Stimulated activated CD8-positive, alpha-beta memory T cell treated with anti-CD3 and anti-CD28 coated beads, Interleukin-4, amount 100 ng/mL, for 24 hours (primary cell): Measurements from ENCODE around the gene OSTF1.
A peak's percentile ranks its signal among the peaks of the same experiment; 100 is the strongest.

Experiments
- DNase-seq: peaks from one replicate; pipeline ENCODE4 v3.0.0-alpha.2; 2020; ENCODE audit warnings: low read depth

OSTF1 gene, protein sequence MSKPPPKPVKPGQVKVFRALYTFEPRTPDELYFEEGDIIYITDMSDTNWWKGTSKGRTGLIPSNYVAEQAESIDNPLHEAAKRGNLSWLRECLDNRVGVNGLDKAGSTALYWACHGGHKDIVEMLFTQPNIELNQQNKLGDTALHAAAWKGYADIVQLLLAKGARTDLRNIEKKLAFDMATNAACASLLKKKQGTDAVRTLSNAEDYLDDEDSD

DNA sequence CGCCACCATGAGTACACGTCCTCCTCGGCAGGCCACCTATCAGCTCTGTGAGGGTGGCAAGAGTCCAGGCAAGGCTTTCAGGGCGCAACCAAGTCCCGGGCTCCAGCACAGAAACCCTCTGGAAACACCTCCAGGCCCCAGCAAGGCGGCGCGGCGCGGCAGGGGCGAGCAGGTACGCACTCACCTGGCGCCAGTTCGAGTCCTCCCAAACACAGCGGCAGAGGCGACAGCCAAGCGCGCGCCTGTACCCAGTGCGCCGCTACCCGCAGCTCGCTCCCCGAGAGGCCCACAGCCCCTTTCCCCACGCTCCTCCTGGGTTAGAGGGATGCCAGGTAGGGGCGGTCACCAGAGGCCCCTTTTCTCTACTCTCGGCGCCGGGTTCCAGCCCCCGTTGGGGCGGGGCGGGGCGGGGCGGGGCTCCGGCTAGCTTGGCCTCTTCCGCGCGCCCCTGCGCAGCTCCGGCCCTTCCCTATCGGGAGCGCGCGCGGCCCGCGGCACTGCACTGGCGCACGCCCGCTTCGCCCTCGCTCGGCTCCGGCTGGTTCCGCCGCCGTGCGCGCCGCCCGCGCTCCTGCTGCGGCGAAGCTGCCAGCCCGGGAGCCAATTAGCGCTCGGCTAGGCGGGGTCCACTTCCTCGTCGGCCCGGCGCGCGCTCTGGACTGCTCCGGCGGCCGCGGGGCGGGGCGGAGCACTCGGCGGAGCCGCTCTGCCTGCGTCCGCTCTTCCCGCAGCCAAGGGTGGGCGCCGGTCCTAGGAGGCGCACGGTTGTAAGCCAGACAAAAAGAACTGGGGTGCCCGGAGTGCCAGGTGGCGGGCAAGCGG, at the start of gene OSTF1, which contains the start of gene NMRK1:
OSTF1 (plus strand) TSS at position 691 of the 822 bp plus-strand sequence. CDS start 179 bp downstream, outside the sequence.
NMRK1 (minus strand) TSS at position 332 of the 822 bp plus-strand sequence. CDS start 5,040 bp downstream, outside the sequence.
- DNase-seq: peak; percentile 88

DNA sequence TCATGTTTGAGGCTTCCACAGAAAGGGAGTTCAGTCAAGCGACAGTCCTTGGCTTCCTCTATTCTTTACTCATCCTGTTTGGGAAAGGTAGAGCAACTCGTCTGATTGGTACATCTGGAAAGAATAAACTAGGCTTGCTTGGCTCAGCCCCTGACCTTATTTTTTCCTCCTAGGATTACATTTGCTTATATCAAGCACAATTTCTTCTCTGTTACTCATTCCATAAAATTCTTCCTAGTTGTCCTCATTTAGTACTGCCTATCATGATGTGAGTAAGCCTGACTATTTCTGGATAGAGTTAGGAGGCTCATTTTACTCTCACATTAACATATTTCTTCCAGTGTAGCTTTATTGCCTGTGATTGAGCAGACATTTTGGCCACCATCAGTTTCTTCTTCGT, 49.3 kb upstream of the OSTF1 start:
- DNase-seq: no peak

DNA sequence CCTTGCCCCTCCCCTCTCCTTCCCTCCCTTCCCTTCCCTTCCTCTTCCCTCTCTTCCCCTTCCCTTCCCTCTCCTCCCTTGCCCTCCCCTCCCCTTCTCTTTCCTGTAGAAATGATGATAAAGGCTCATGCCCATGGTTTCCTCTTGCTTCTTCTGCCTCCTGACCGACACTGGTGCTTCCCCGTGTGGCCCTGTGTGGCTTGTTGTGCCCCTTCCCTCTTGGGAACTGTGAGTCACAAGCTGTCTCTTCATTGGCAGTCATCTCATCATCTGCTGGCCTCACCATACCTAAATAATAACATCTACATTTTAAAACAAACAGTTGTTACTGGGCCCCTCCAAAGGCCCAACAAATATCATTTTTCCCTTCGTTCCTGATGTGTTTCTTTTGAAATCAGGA, 48.5 kb upstream of the OSTF1 start:
- DNase-seq: no peak

- no peak for DNase-seq
These were observed 47.3 kb upstream of the OSTF1 start for GRCh38 chr9:75041041-75041440.

GRCh38 chr9:75046725-75047345, 41.5 kb upstream of the OSTF1 start:
- DNase-seq: no peak

DNA sequence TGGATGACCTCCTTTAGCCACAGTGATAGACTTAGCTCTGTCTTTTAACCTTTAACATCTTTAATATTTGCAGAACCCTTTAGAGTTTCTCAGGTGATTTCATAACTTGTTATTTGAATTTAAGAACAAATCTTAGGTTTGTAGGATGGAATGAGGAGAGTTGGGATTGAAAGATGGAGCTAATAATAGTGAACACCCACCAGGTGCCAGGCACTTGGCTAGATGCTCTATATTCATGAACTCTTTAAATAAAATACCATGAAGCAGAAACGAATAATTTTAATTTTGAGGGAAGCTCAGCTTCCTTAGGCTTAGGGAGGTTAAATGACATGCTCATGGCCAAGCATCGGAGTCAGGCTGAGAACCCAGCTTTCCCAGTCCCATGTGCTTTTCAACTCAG, 40.8 kb upstream of the OSTF1 start:
- DNase-seq: no peak

DNA sequence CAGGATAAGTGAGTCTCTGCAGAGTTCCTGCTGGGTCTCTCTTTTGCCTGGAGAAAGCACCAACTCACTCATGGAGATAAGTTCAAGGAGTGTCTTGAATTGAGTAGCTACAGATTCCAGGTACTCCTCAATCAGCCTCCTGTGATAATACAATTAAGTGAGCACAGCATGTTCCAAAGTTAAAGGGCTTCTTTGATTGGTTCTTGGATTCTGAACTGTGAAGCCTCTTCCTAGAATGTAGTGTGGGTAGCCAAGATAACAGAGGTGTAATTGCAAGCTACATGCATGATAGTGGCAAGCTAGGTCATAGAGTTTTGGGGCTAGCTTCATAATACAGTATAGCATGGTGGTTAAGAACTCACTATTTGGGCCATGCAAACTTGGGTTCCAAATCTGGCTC, 37.0 kb upstream of the OSTF1 start:
- no peak for DNase-seq

DNA sequence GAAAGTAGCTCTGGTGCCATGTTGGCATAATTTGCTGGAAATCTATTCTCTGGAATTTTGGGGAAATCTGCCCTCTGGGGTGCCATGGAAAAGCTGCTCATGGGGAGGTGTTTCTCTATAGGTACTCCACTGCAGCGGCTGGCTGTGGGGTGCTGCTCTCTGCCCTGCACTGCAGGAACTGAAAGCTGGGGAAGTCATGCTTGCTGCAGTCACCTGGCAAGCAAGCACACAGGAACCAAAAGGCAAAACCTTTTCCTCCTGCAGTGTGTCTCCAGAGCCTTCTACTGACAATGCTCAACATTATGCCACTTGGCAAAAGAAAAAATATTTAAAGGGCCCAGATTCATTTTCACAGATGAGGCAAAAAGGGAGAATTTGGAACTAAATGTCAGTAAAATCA, 34.4 kb upstream of the OSTF1 start:
- DNase-seq: no peak

- no peak for DNase-seq
These were observed 33.8 kb upstream of the OSTF1 start for GRCh38 chr9:75054368-75055001.

- DNase-seq: no peak
These were observed 27.1 kb upstream of the OSTF1 start for GRCh38 chr9:75061169-75061568.

DNA sequence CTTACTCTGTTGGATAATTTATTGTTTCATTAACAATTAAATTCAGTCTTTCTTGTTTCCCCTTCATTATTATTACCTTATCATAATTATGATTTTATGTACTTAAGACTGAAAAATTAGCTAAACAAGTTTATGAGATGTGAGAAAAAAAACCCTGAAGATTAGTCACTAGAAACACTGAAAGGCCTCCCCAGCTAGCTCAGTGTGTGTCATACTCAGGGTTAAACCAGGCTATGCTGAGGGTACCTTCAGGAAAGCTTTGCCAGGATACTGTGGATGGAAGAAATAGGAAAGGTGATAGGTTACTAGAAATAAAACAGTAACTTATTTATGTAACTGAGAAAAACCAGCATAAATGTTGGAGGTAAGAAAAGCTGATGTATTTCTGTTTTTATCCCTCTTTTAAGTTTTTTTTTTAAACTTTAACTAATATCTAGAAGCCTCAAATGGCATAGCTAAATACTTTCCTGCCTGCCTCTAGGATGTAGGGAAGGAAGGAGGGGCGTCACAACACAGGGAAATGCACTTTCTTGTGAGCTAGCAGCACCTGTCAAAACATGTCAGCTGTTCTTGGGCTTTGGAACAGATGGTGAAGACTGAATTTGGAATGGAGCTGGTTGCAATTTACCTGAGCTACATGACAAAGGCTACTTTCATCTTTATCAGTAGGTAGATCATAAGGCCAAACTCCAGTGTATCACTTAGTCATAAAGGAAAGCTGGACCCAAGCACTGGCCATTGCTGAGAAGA, 24.6 kb upstream of the OSTF1 start:
- DNase-seq: no peak

DNA sequence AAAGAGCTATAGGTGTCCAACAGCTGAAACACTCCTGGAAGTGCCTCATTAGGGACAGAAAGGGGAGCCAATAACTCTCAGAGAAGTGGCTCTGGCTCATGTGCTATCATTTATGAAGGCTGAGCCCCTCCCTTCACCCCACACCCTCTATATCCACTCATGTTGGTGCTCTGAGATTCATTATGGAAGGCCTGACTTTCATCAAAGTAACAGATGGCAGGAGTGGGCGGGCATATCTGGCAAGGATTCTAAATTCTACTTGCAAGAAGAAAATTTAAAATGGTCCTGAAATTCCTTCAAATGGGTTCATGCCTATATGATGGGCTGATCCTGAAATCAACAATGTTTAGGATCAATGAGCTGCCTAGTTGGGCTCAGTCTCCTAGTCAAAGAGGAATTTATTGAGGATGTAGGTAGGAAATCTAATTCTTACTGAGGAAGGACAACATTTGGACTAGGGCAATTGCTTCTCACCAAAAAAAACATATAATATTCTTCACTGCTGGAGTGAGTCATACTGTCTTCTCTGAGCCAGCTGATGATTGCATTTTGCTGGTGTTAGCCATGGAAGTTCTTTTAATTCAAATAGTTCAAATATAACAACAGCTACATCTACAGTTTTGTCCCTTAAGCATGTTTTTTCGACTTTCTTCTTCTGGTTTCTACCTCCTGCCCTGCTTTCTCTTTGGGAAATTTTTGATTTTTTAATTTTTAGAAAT, 23.8 kb upstream of the OSTF1 start:
- no peak for DNase-seq

DNA sequence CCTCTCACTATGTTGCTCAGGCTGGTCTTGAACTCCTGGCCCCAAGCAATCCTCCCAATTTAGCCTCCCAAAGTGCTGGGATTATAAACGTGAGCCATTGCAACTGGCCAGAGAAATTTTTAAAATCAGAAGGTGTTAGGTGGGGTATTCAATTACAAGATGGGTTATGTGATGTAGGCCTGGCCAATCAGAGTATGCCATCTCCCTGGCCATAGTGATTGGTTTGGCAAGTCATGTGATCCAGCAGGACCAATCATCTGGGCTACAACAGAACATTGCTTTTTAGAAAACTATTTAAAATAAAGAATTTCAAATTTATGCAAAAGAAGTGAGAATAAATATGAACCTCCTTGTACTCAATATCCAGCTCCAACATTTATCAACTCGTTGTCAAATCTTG, 22.8 kb upstream of the OSTF1 start:
- DNase-seq: no peak

GRCh38 chr9:75067894-75068293, 20.4 kb upstream of the OSTF1 start:
- DNase-seq: no peak

- DNase-seq: no peak
These were observed 19.1 kb upstream of the OSTF1 start for GRCh38 chr9:75069171-75069570.

DNA sequence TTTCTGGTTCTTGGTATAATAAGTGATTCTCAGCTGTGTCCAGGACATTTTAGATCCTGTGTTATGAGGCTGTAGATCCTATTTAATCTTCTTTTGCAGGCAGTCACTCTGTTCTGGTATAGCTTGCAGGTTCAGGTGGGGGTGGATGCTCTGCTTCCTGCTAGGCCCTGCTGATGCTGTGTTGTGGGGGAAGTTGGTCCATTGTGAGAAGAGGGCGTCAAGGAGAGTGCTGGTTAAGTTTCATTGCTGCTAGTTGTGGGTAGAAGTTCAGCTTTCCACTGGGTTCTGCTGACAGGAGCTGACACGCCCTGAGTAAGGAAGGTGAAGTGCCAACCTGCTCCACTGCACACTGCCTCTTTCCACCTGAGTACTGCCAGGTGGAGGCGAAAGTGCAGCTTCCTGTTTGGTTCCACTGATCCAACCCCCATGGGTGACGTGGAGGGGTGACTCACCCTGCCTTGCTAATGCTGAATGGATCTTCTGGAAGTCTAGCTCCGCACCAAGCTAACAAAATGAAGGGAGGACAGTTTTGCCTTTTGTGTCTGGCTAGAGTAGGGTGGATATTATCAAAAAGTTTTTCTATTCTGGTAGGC, 16.7 kb upstream of the OSTF1 start:
- DNase-seq: no peak

GRCh38 chr9:75072895-75073294, 15.4 kb upstream of the OSTF1 start:
- DNase-seq: no peak

- no peak for DNase-seq
These were observed 6.7 kb upstream of the OSTF1 start for GRCh38 chr9:75081632-75082031.

- no peak for DNase-seq
These were observed 4.9 kb upstream of the OSTF1 start for GRCh38 chr9:75083188-75083970.

DNA sequence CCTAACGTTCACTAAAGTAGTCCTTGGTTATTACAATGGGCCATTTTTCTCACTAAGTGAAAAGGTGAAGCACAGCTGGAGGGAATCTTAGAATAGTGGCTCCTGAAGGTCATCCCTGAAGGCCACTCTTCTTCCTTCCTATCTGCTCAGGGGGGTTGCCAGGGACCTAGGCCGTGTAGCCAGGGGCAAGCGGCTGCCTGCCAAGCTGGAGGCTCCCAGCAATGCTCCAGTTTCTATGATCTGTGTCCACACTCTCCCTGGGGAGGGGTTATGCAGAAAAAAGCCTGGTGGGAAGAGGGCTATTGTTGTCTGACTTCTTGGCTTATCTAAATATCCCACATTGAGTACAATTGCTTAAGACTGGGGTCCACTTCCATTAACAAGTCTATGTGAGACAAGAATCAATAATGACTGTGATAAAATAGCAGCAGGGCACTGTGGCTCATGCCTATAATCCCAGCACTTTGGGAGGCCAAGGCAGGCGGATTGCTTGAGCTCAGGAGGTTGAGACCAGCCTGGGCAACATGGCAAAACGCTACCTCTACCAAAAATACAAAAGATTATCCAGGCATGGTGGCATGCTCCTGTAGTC, 4.1 kb upstream of the OSTF1 start:
- no peak for DNase-seq
